K562 (cell line): ENCODE results near the gene IGF1R. TPM values are rescaled to one million over a fixed set of nuclear protein-coding genes. Genes with fewer than 3 reads are reported as not detected.

Experiments used
- ATAC-seq: fragments of 200-7000 bp; cut with Tn5 transposase; 3 replicates; pipeline ENCODE4 v1.9.1; 2020; ENCODE audit warnings: moderate library complexity
- BruUV-seq: library from RNA; stranded (reverse); fragments of 400-500 nt; replicated peaks from 2 replicates; lab custom pipeline; 2021; lab: Mats Ljungman, UMichigan
- CTCF ChIA-PET: fragments of 300-600 bp; formaldehyde crosslinking; extraction: SDS; loops from one replicate; lab custom pipeline; 2021; ENCODE audit warnings: low intra/inter-chr PET ratio; lab: Yijun Ruan, JAX
- POLR2A ChIA-PET: fragments of 300-600, 350-650 bp; sonication (Branson Sonifier 250); formaldehyde crosslinking; extraction: SDS; loops from one replicate; lab custom pipeline; 2021; ENCODE audit warnings: antibody characterized with exemption, inconsistent platforms; lab: Yijun Ruan, JAX
- DNase-seq, 4 experiments: peaks; one replicate each; pipeline versions ENCODE4 v3.0.0 to v3.0.0-alpha.2; 2011 to 2018; ENCODE audit warnings: low spot score in 3 of 4, mixed read lengths in 3 of 4; ENCODE audit errors: extremely low read depth in 1 of 4
- FAIRE-seq: peaks from 2 replicates; lab custom pipeline; 2011; peaks lifted over from hg19 to GRCh38; lab: Jason Lieb, UNC
- H2AFZ ChIP-seq: 2 replicates; pipeline ENCODE4 v1.6.0; 2011; ENCODE audit warnings: low read depth, low read length, control low read depth, inconsistent platforms
- H3K27ac ChIP-seq: fragments of 200-600 bp; 3 replicates; pipeline ENCODE4 v1.8.0; 2011; ENCODE audit warnings: low read depth, mild to moderate bottlenecking, control low read depth, inconsistent platforms, low read length, moderate library complexity, mixed read lengths; ENCODE audit errors: extremely low read depth
- H3K27me3 ChIP-seq, 2 experiments: fragments of 300-600 bp in 1 of 2; 2 replicates in 1 of 2; 3 replicates in 1 of 2; pipeline versions ENCODE4 v1.6.0 to v1.8.0; 2011; ENCODE audit warnings: inconsistent platforms in 2 of 2, low read length in 2 of 2, mild to moderate bottlenecking in 1 of 2, mixed read lengths in 1 of 2, moderate library complexity in 1 of 2; ENCODE audit not compliant: control insufficient read depth in 2 of 2, insufficient read depth in 2 of 2
- H3K36me3 ChIP-seq: fragments of 300-600 bp; 3 replicates; pipeline ENCODE4 v1.8.0; 2011; ENCODE audit warnings: mild to moderate bottlenecking, low read length, inconsistent platforms; ENCODE audit not compliant: control insufficient read depth, insufficient read depth
- H3K4me1 ChIP-seq, 2 experiments: fragments of 200-600 bp in 1 of 2; replicated peaks in 1 of 2; 2 replicates in 1 of 2; 3 replicates in 1 of 2; pipeline versions ENCODE4 v1.5.1 to v1.8.0; 2011; ENCODE audit warnings: inconsistent platforms in 2 of 2, low read length in 2 of 2, mild to moderate bottlenecking in 1 of 2, mixed read lengths in 1 of 2, moderate library complexity in 1 of 2; ENCODE audit not compliant: control insufficient read depth in 2 of 2, insufficient read depth in 2 of 2
- H3K4me2 ChIP-seq: 2 replicates; pipeline ENCODE4 v1.6.1; 2011; ENCODE audit warnings: low read length, control low read depth, inconsistent platforms, mixed read lengths; ENCODE audit not compliant: insufficient read depth
- H3K4me3 ChIP-seq: fragments of 200-600 bp; sonication (generic), shearing (Covaris generic); 2 replicates; pipeline ENCODE4 v1.5.1; 2016; ENCODE audit warnings: control low read depth, inconsistent platforms
- H3K79me2 ChIP-seq: fragments of 200-600 bp; 3 replicates; pipeline ENCODE4 v1.8.0; 2011; ENCODE audit warnings: low read length, inconsistent platforms; ENCODE audit not compliant: control insufficient read depth, insufficient read depth
- H3K9ac ChIP-seq, 2 experiments: 2 replicates each; pipeline versions ENCODE4 v1.6.0 to v1.6.1; 2011; ENCODE audit warnings: low read depth in 2 of 2, low read length in 2 of 2, control low read depth in 1 of 2, inconsistent platforms in 1 of 2, mild to moderate bottlenecking in 1 of 2, mixed read lengths in 1 of 2; ENCODE audit not compliant: insufficient read depth in 1 of 2
- H3K9me1 ChIP-seq: one replicate; pipeline ENCODE4 v1.6.0; 2011; ENCODE audit warnings: inconsistent platforms, mild to moderate bottlenecking, low read length, moderate library complexity; ENCODE audit not compliant: control insufficient read depth, insufficient read depth
- H3K9me3 ChIP-seq: replicated peaks from 2 replicates; pipeline ENCODE4 v1.5.1; 2011; ENCODE audit warnings: low read depth, low read length, inconsistent platforms; ENCODE audit not compliant: control insufficient read depth, insufficient read depth
- H4K20me1 ChIP-seq: replicated peaks from 2 replicates; pipeline ENCODE4 v1.6.1; 2011; ENCODE audit warnings: low read length, inconsistent platforms, mixed read lengths; ENCODE audit not compliant: control insufficient read depth, insufficient read depth
- ATF2 ChIP-seq: sonication (generic); formaldehyde crosslinking; IDR thresholded peaks from 2 replicates; pipeline ENCODE4 v1.8.1; 2022; ENCODE audit warnings: missing genetic modification reagents
- BRF2 ChIP-seq: IDR thresholded peaks from 3 replicates; pipeline ENCODE4 v1.6.1; 2011; ENCODE audit warnings: borderline replicate concordance, mild to moderate bottlenecking; ENCODE audit not compliant: insufficient read length, insufficient read depth
- FOXK2 ChIP-seq, 2 experiments: fragments of 450-650 bp; IDR thresholded peaks in 1 of 2; conservative IDR thresholded peaks in 1 of 2; 2 replicates each; pipeline ENCODE4 v1.6.1; 2016; ENCODE audit warnings: low read depth in 2 of 2, mild to moderate bottlenecking in 1 of 2
- GABPB2 ChIP-seq: fragments of 250-450 bp; sonication (Bioruptor Pico); conservative IDR thresholded peaks from 2 replicates; pipeline ENCODE4 v1.5.1; 2021; ENCODE audit warnings: mild to moderate bottlenecking
- HDAC3 ChIP-seq: fragments of 450-650 bp; IDR thresholded peaks from 2 replicates; pipeline ENCODE4 v1.6.1; 2018; ENCODE audit warnings: borderline replicate concordance, mild to moderate bottlenecking, moderate library complexity; ENCODE audit not compliant: partially characterized antibody
- KLF10 ChIP-seq: fragments of 250-450 bp; sonication (Bioruptor Pico); IDR thresholded peaks from 2 replicates; pipeline ENCODE4 v1.6.1; 2021; ENCODE audit warnings: matching md5 sums
- MYNN ChIP-seq, 2 experiments: sonication (generic); formaldehyde crosslinking in 1 of 2; IDR thresholded peaks; 2 replicates each; pipeline versions ENCODE4 v1.5.0 to v1.6.1; 2016 to 2020; ENCODE audit warnings: antibody characterized with exemption in 1 of 2, missing genetic modification reagents in 1 of 2
- SAFB ChIP-seq: fragments of 200-400 bp; formaldehyde crosslinking; IDR thresholded peaks from 2 replicates; pipeline ENCODE4 v1.6.1; 2017; ENCODE audit warnings: low read depth, low read length, borderline replicate concordance
- SMARCC2 ChIP-seq: fragments of 450-650 bp; IDR thresholded peaks from 2 replicates; pipeline ENCODE4 v1.6.1; 2017; ENCODE audit warnings: antibody characterized with exemption, moderate library complexity, mild to moderate bottlenecking, low read depth
- TCF3 ChIP-seq: sonication (generic); formaldehyde crosslinking; IDR thresholded peaks from 2 replicates; pipeline ENCODE4 v1.4.0; 2020; ENCODE audit warnings: mild to moderate bottlenecking, missing genetic modification reagents
- ZBTB34 ChIP-seq: fragments of 250-450 bp; sonication (Bioruptor Pico); IDR thresholded peaks from 2 replicates; pipeline ENCODE4 v1.8.0; 2021; ENCODE audit warnings: mild to moderate bottlenecking, moderate library complexity
- ZNF146 ChIP-seq: IDR thresholded peaks from one replicate; pipeline ENCODE4 v1.6.1; 2018; ENCODE audit warnings: missing compliant biosample characterization; ENCODE audit not compliant: unreplicated experiment
- ZNF785 ChIP-seq: fragments of 250-450 bp; sonication (Bioruptor Pico); IDR thresholded peaks from 2 replicates; pipeline ENCODE4 v1.4.0; 2020; ENCODE audit warnings: mild to moderate bottlenecking
- WGBS: fragments of 100-300 bp; shearing (Covaris generic); methylation state at CpG from one replicate; pipeline ENCODE4 v1.1.6; 2016; ENCODE audit warnings: low coverage, mixed read lengths; ENCODE audit not compliant: insufficient coverage; ENCODE audit errors: missing lambda C conversion rate; 5-methylcytosine and 5-hydroxymethylcytosine counted together
- in situ Hi-C: fragments of 300-500 bp; cut with MboI; formaldehyde crosslinking; loops from 4 replicates; pipeline ENCODE4 v1.15.0; 2018; ENCODE audit warnings: inconsistent platforms, mixed read lengths
- intact Hi-C: fragments of 100-400 bp; cut with micrococcal nuclease; formaldehyde crosslinking; loops from 2 replicates; pipeline ENCODE4 v1.14.2; 2022
- polyA plus RNA-seq, 8 experiments: library from polyadenylated mRNA; depleted of rRNA in 4 of 8; stranded (reverse) in 5 of 8; unstranded in 3 of 8; fragments of >200 nt; fragmentation: Nextera tagmentation in 2 of 8; fragmentation: Illumina TruSeq in 1 of 8; extraction: Ambion mirVana in 2 of 8; extraction: Trizol in 1 of 8; gene quantifications; 2 replicates each; pipeline versions ENCODE4 v1.2.1 to v1.2.3, GENCODE V29; 2011 to 2014; ENCODE audit warnings: inconsistent platforms in 1 of 8, missing spikeins in 1 of 8
- total RNA-seq, 7 experiments: library from RNA; depleted of rRNA in 6 of 7; stranded (reverse); fragments of >200 nt in 6 of 7; fragmentation: Illumina TruSeq in 2 of 7; extraction: Trizol in 2 of 7; gene quantifications; 2 replicates each; pipeline versions ENCODE4 v1.2.1 to v1.2.3, GENCODE V29; 2011 to 2021; ENCODE audit warnings: low replicate concordance in 1 of 7

IGF1R gene
- total and polyA plus RNA-seq, 9 of the 15 experiments (the other 6 are each of a cell fraction or from before 2014, with no cell fraction given), result 0.35 to 8.0 (median 1.6) TPM

- TF ChIP-seq HDAC3, result no peak
- TF ChIP-seq ZBTB34 (CRISPR knock-in tag), result no peak
- TF ChIP-seq GABPB2, result no peak
- no peak for TF ChIP-seq TCF3
- TF ChIP-seq SAFB, result no peak
Measured at GRCh38 chr15:98842973-98843285, 194.6 kb downstream of the IGF1R start (continued).

- no peaks in the 10 kb centered on the region for H3K4me1 ChIP-seq
- no TSS peak for BruUV-seq
- ChIA-PET CTCF (no interaction called here), POLR2A (no interaction called here)
- H3K4me2 ChIP-seq, result no peak overlapping the region
- no peaks in the 10 kb centered on the region for H3K79me2 ChIP-seq
- 2% methylated on average over 4 of the region's 4 CpGs for WGBS
- H2AFZ ChIP-seq, result no peak overlapping the region
- no peaks in the 10 kb centered on the region for H3K9me3 ChIP-seq
- H3K36me3 ChIP-seq, result no peaks in the 10 kb centered on the region
- no peaks in the 10 kb centered on the region; a peak in 3 of 5 replicates for H3K27me3 ChIP-seq
- no peak for ATAC-seq
- no peak overlapping the region for H3K4me3 ChIP-seq
- FAIRE-seq, result no peak
- H4K20me1 ChIP-seq, result no peaks in the 10 kb centered on the region
- DNase-seq, result no peak
- no peaks in the 10 kb centered on the region for H3K9me1 ChIP-seq
- intact Hi-C loops, result no loop called here
- no peak overlapping the region for H3K27ac ChIP-seq
- in situ Hi-C loops, result no loop called here
- no peak overlapping the region for H3K9ac ChIP-seq
- TF ChIP-seq MYNN (IDR thresholded peaks at IDR 0.05), result no peak
- no peak for TF ChIP-seq MYNN (CRISPR knock-in tag; IDR thresholded peaks at IDR 0.05)
- TF ChIP-seq ATF2, result no peak
- no peak for TF ChIP-seq KLF10 (CRISPR knock-in tag)
- TF ChIP-seq ZNF146 (CRISPR knock-in tag), result no peak
- TF ChIP-seq ZNF785, result no peak
- TF ChIP-seq BRF2, result no peak
- no peak for TF ChIP-seq SMARCC2
- no peak for TF ChIP-seq FOXK2 (conservative IDR thresholded peaks at IDR 0.05 in 1 of 2, IDR thresholded peaks at IDR 0.05 in 1 of 2; ENCODE audit: low read depth in 2 of 2)
Measured at GRCh38 chr15:98843844-98844243, 195.5 kb downstream of the IGF1R start.
